Measurements from ENCODE around the gene FBXO31. TPM values are rescaled to one million over a fixed set of nuclear protein-coding genes. Genes with fewer than 3 reads are reported as not detected.

Gene FBXO31
- polyA plus RNA-seq, 1 donor from 2014 or later = 20.6 TPM

DNA sequence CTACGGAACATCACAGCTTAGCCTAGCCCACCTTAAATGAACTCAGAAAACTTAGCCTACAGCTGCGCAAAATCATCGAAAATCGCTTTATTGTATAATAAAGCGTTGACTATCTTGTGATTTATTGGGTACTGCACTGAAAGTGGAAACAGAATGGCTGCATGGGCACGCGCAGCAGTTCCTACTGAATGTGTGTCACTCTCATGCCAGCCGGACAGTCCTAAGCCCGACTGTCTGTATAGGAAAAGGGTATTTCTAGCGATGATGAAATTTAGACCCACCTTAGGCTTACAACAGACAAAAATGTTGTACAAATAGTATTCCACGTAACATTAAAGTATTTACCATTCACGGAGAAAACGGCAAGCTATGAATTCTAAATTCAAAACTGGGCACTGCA, 9.3 kb downstream of the FBXO31 start:
- Histone ChIP-seq H3K9ac (ENCODE audit: low read length) (no peak overlapping the region), H3K9me2 (ENCODE audit: insufficient read depth, low read length) (no peaks in the 10 kb centered on the region), H3K4me3 (ENCODE audit: low read length) (no peak overlapping the region), H2AFZ (ENCODE audit: low read depth, low read length) (no peak overlapping the region), H4K20me1 (ENCODE audit: insufficient read depth) (no peaks in the 10 kb centered on the region), H3K27ac (ENCODE audit: low read length) (no peak overlapping the region), H3K4me2 (ENCODE audit: low read length) (no peak overlapping the region), H3F3A (ENCODE audit: insufficient read depth, low read length, poor library complexity, severe bottlenecking) (no peaks in the 10 kb centered on the region), H3K36me3 (ENCODE audit: insufficient read depth, low read length) (no peaks in the 10 kb centered on the region), H3K9me3 (ENCODE audit: low read length) (no peaks in the 10 kb centered on the region), H3K27me3 (ENCODE audit: insufficient read depth, low read depth, low read length) (no peaks in the 10 kb centered on the region), H3K79me2 (replicated peaks; ENCODE audit: insufficient read depth, low read length) (peaks cover 5% of the 10 kb centered on the region)
- TF ChIP-seq SMC3 (conservative IDR thresholded peaks at IDR 0.05; ENCODE audit: poor library complexity) = no peak
- no peak for TF ChIP-seq CTCF (IDR thresholded peaks at IDR 0.05; ENCODE audit: poor library complexity, severe bottlenecking)
- TF ChIP-seq EP300 (conservative IDR thresholded peaks at IDR 0.05; ENCODE audit: poor library complexity, severe bottlenecking) = no peak
- no peak for TF ChIP-seq EZH2 (IDR thresholded peaks at IDR 0.05; ENCODE audit: borderline replicate concordance, insufficient read depth, low read length, poor library complexity, severe bottlenecking)
- TF ChIP-seq REST (IDR thresholded peaks at IDR 0.05; ENCODE audit: borderline replicate concordance) = no peak
- TF ChIP-seq RAD21 (conservative IDR thresholded peaks at IDR 0.05) = no peak
- no peak for TF ChIP-seq MXI1 (conservative IDR thresholded peaks at IDR 0.05; ENCODE audit: poor library complexity, severe bottlenecking)
- no peak for TF ChIP-seq TAF1 (IDR thresholded peaks at IDR 0.05; ENCODE audit: low read depth)
- TF ChIP-seq POLR2AphosphoS5 (IDR thresholded peaks at IDR 0.05) = no peak

- TF ChIP-seq EP300 (conservative IDR thresholded peaks at IDR 0.05; ENCODE audit: poor library complexity, severe bottlenecking) (no peak), TAF1 (IDR thresholded peaks at IDR 0.05; ENCODE audit: low read depth) (no peak), EZH2 (IDR thresholded peaks at IDR 0.05; ENCODE audit: borderline replicate concordance, insufficient read depth, low read length, poor library complexity, severe bottlenecking) (no peak), MXI1 (conservative IDR thresholded peaks at IDR 0.05; ENCODE audit: poor library complexity, severe bottlenecking) (no peak), CTCF (IDR thresholded peaks at IDR 0.05; ENCODE audit: poor library complexity, severe bottlenecking) (no peak), POLR2AphosphoS5 (IDR thresholded peaks at IDR 0.05) (no peak), REST (IDR thresholded peaks at IDR 0.05; ENCODE audit: borderline replicate concordance) (no peak), SMC3 (conservative IDR thresholded peaks at IDR 0.05; ENCODE audit: poor library complexity) (no peak), RAD21 (conservative IDR thresholded peaks at IDR 0.05) (no peak)
- Histone ChIP-seq H3K4me3 (ENCODE audit: low read length) (no peak overlapping the region), H3K27ac (ENCODE audit: low read length) (no peak overlapping the region), H3K9me3 (ENCODE audit: low read length) (no peaks in the 10 kb centered on the region), H3K9ac (ENCODE audit: low read length) (no peak overlapping the region), H3K9me2 (ENCODE audit: insufficient read depth, low read length) (no peaks in the 10 kb centered on the region), H2AFZ (ENCODE audit: low read depth, low read length) (no peak overlapping the region), H3F3A (ENCODE audit: insufficient read depth, low read length, poor library complexity, severe bottlenecking) (no peaks in the 10 kb centered on the region), H3K36me3 (ENCODE audit: insufficient read depth, low read length) (no peaks in the 10 kb centered on the region), H3K4me2 (ENCODE audit: low read length) (no peak overlapping the region), H3K79me2 (replicated peaks; ENCODE audit: insufficient read depth, low read length) (no peaks in the 10 kb centered on the region), H4K20me1 (ENCODE audit: insufficient read depth) (no peaks in the 10 kb centered on the region), H3K27me3 (ENCODE audit: insufficient read depth, low read depth, low read length) (no peaks in the 10 kb centered on the region)
These were observed 11.3 kb downstream of the FBXO31 start for GRCh38 chr16:87372305-87372704.
